Stimulated activated CD4-positive, alpha-beta T cell treated with anti-CD3 and anti-CD28 coated beads, Interleukin-12 subunit alpha, Interleukin-12 subunit beta, amount 100 ng/mL, for 24 hours (primary cell): ENCODE data around the gene HABP2.

ENCODE experiments used
- DNase-seq, 2 experiments: peaks; one replicate each; pipeline ENCODE4 v3.0.0-alpha.2; 2020; ENCODE audit warnings: low read depth in 2 of 2

Gene HABP2

DNA sequence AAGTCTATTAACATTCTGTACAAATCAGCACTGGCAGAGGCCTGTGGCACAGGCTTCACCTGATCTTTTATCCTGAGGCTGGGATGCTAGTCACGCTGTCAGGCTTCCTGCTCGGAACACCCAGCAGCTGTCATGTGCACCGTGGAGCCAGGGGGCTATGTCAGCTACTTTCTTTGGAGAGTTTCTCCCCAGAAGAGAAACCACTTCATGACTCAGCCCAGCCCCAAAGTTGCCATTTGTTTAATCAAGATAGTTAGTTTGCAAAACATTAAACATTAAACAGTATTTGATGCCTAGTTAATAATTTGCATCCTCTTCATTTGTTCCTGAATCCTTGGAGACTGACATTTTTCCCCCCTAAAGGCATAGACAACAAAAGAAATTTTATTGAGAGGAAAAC lies at the start of gene HABP2:
TSS of gene HABP2 (plus strand) at position 353 of the 400 bp plus-strand sequence. CDS start 69 bp downstream, outside the sequence.
- no peak for DNase-seq

DNA sequence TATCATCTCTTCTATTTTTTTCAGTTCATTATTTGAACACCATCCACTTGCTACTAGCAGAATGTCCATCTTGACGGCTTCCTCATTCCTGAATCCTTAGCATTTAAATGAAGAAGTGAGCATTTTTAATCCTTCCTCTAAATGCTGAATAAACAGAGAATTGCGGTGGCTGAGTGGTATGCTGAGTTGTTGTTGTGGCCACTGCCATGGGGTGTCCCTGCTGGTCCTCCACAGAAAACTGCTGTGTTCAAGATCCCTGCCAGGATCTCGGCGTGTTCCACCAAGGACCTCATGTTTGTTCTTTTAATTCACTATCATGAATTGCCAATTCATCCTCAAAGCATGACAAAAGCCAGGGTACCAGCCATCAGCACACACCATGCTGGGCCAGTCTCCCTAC lies 48.9 kb upstream of the HABP2 start:
- DNase-seq, result no peak

DNA sequence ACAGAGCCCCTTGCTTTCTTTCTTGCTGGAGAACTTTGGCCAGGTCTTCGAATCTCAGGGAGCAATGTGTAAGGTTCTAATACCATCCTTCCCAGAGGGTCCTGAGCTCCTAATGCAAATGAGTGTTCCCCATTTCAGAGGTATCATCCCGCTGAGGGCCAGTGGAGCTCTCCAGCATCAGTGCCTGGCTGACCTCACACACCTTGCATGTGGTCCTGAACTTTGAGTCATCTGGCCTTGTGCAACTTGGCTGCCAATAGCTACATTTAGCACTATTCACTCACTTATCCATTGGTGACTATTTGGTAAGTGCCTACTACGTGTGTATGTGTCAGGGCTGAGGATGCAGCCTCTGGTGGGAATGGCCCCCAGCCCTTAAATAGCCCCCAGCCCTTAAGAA lies 48.4 kb upstream of the HABP2 start:
- DNase-seq, result no peak

DNA sequence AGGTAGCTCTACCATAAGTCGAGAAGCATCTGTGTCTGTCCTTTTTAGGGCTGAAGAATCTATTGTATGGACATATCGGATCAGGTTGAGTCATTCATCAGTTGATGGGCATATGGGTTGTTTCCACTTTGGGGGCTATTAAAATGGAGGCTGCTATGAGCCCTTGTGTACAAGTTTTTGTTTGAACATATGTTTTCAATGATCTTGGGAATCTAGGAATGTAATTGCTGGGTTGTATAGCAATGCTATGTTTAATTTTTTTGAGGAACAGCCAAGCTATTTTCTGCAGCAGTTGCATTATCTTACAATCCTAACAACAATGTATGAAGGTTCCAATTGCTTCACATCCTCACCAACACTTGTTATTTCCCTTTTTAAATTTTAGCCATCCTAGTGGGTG lies 46.4 kb upstream of the HABP2 start:
- no peak for DNase-seq

DNA sequence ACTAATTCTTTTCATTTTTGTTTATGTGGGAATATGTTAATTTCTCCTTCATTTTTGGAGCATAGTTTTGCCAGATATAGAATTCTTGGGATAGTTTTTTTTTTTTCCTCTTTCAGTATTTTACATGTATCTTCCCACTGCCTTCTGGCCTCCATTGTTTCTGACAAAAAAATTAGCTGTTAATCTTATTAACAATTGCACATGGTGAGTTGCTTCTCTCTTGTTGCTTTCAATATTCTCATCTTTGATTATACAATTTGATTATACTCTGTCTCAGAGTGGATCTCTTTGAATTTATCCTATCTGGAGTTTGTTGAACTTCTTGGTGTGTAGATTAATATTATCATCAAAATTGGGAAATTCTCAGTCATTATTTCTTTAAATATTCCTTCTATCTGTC lies 41.4 kb upstream of the HABP2 start:
- no peak for DNase-seq

DNA sequence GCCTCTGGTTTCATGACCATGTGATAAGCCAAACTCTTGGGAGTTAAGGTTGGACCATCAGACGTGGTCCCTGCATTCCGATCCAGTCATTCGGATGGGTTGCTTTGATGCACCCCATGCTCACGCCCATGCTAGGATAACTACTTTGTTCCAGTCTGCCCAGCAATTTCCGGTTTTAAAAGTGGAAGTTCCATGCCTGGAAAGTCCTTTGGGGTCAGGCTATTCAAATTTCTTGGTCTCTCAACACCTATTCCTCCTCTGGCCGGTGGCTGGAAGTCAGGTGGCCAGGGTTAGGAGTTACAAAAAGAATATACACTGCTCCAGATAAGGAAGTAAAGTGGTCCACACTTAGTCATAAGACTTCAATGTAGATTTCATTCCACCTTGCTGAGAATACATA lies 37.7 kb upstream of the HABP2 start:
- no peak for DNase-seq

DNA sequence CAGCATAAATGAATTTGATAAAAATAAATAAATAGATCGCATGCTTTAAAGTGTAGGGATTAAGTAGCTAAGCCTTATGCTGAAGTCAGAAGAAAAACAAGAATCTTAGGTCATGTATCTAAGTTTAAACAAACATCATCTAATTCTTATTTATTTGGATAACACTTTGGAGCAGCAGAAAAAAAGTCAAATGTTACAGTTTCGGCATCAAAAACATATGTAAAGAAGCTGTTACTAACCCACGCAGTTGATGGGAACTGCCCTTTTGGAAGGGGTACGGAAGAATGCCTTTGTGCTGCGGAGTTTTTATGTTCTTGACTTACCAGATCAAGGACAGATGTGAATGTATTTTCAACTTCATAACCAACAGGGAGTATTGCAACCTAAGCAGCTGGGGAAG lies 37.3 kb upstream of the HABP2 start:
- DNase-seq, result no peak

DNA sequence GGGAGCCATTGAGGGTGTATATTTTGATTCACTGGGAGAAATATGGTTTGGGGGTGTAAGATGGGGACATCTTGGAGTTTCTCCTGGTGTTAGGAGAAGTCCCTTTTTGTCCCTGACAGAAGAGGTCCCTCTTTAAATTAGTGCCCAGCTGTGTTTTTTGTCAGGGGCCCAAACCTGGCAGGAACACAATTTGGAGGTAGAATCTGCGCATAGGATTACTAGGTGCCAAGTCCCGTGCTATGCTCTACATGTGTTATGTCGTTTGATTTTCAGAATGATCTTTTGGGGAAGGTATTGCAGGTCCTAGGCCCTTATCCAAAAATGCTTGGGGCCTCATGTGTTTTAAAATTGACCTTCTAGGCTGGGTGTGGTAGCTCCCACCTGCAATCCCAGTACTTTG lies 36.8 kb upstream of the HABP2 start:
- DNase-seq, result no peak

DNA sequence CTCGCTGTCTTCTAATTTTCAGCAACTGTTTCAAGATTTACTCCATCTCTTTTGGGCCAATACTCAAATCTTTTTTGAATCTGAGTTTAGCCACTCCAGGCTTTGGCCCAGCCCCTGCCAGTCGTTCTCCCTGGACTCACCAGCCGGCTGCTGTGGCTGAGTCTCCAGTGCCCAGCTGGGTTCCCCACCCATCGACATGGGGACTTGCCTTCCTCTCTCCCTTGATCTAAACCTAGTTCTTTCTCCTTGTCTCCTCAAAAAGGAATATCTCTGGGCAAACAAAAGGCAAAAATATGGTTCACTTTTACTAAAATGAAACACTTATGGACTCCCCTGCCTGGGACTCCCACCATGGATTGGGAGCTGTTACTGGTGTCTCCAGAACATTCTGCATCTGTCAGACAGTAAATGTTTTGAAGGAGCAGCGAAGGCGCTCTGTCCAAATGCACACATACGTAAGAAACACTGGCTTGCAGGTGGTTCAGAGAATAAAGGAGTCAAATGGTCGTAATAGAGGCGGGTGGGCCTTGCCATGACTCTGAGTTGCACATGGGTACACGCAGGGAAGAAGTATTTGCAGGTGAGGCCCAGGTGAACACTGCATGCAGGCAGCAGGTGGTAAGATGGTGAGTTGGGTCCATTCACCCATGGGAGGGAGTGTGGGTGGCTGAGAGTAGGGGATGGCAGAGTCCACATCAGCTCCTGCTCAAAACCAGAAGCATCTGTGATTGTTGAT lies 35.5 kb upstream of the HABP2 start:
- no peak for DNase-seq

DNA sequence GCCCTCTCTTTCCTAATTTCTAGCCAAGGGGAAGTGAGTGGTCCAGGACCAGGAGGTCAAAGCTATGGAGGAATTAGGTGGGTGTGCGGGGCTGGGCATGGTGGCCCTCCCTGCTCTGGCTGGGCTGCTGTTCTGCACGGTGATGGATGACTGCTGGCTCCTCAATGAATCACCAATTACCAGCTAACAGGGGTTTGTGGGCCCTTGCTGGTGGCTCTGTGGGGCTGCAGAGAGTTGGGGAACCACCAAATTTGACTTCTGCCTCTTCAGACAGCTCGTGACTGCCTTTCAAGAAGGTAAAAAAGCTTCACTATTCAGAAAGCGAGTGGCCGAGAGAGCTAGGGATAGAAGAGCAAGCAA lies 35.0 kb upstream of the HABP2 start:
- DNase-seq, result no peak

DNA sequence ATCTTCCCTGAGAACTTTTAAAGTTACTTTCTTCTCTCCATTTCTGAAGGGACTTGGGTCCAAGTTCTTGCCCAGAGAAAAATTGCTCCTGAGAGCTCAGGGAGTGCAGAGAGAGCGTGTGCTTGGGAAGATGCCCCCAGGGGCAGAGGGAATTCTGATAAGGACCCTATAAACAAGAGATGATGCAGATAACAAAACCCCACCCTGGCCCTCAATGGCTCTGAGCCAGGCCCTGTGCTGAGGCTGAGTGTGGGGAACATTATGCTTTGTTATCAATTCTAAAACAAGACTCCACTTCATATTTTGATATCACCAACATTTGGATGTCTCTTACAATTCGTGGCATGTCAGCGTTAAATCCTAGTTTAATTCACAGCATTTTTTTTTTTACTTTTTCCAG lies 34.4 kb upstream of the HABP2 start:
- no peak for DNase-seq

DNA sequence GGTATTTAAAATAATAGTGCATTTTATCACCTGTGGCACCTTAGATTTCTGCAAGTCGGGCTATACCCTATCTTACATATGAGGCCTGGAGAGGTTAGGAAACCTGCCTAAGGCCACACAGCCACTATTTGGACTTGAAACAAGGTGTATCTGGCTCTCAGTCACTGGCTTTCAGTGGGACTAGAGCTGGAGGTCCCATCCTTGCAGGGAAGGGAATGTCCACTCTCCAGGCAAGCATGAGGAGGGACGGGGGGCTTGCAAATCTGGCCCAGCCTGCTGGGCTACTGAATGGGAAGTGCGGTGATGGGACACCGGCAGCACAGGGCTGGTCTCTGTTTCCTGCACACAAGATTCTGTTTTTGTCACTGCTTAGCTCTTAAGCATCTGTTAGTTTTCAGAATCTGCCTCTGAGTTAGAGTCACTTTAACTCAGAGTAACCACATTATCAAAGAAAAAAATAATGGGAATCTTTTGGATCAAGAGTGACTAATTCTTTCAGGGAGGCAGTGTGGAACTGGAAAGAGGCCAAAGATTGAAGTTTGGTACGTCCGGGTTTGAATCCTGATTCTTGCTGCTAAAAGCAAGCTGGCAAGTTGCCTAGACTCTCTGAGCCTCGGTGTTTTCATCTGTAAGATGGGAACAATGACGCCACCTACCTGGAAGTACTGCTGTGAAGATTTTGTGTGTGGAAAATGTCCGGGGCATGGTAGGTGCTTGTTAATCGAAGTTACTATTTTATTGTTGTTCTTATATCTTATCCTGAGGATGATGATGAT lies 33.8 kb upstream of the HABP2 start:
- no peak for DNase-seq

DNA sequence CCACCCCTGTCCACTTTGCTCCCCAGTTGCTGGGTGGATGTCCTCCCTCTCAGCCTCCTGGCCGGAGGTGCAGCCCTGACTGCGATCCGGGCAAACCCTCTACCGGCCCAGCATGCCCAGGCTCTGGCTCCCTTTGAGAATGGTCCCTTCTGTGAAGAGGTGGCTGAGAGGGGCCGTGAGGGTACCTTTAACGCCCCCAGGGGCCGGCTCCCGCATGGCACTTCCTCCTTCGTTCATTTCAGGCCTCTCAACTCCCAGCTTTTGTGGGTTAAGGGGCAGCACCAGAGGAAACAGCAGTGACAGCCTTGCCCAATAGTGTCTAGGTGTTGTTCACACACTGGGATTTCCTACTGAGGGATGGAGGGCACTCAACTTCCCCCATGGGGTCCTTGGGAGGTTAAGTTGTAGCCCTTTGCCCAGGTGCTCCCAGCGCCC lies 33.2 kb upstream of the HABP2 start:
- no peak for DNase-seq

DNA sequence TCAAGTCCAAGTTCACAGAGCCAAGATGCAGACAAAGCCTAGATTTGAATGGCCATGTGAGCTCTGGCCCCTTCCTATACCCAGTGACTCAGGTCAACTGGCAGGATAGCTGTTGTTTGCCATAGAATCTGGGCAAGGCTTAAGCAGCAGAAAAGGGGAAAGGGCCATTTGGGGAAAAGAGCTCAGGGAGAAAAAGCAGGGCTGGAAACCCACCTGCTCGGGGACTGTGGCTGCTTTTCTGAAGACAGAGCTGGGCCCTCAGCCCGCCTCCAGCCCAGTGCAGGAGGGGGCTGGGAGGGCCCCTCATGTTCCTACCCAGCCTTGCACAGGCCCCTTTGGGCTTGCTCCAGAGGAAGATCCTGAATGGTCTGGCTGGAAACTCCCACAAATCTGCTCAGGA lies 32.6 kb upstream of the HABP2 start:
- DNase-seq, result no peak

DNA sequence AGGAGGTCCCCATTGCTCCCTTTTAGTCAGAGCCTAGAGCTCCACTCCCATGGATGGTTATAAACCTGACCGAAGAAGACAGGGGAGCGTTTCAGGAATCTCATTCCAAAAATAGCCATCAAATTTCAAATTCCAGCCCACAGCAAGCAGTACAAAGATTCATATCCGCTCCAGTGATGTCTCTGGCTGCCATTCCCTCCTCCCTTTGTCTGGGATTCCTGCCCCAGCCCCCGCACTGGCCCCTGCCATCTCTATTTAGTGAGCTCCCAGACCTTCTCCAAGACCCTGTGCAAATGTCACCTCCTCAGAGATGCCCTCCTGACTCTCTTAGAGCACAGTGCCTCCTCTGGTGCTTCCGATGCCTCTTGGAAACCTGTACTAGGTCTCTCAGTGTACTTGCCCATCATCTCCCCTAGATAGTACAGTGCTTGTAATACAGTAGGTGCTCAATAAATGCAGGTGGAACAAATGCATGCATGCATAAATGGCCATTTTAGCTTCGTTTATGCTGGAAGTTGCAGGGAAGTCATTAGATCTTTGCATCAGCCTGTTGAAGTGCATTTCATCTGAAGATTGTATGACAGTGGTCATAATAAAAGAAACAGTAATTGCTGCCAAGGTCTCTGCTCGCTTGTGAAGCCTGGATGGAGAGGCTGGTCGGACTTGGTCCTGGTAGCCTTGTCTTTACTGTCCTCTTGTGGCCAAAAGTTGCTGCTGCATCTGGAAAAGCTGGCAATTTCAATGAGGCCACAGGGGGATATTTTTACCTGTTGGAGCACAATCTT lies 32.0 kb upstream of the HABP2 start:
- DNase-seq, result peak in 1 of 2 experiments; percentile 17

DNA sequence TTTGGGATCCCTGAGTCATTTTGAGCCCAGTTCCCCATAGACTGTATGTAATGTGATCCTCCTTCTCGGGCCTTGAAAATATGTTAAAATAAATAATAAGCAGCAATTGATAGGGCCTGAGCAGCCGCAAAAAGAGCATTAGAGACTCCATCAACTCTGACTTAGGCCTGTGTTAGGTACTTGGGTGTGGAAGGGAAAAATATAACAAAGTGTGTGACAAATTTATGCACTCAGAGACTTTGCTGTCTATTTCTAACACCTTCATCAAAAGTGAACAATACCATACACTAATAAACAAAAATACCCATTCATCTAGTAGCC lies 31.4 kb upstream of the HABP2 start:
- no peak for DNase-seq

DNA sequence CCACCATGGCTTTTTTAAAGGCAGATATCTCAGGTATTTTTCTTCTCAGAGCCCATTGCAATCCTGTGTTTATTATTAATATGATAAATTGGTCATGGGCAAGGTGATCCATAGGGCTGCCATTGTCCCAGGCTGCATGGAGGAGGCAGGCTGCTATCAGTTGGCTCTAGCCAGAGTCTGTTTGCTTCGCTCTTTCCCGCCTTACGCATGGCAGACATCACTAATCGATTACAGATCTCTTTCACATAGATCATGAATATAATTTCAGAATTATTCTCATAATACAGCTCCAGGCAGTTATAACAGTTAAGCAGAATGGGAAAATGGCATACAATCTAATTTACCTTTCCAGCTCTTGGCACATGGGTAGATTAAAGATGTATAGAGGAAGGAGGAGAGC lies 30.4 kb upstream of the HABP2 start:
- DNase-seq, result no peak

DNA sequence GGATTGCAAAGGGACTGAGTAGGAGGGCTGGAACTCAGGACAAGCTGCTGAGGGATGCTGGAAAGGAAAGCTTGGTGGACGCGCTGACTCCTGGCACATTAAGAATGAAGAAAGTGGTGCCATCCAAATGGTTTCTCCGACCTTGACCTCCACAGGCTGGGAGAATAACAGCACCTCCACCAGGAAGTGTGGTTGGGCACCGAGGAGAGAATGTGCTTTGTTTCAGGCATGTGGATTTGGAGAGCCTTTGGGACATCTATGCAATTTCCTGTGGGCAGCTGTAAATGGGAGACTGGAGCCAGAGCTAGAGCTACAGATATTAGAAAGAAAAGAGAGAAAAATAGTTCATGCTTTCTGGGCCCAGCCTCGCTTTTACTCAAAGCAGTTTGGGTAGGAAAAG lies 29.8 kb upstream of the HABP2 start:
- DNase-seq, result no peak

DNA sequence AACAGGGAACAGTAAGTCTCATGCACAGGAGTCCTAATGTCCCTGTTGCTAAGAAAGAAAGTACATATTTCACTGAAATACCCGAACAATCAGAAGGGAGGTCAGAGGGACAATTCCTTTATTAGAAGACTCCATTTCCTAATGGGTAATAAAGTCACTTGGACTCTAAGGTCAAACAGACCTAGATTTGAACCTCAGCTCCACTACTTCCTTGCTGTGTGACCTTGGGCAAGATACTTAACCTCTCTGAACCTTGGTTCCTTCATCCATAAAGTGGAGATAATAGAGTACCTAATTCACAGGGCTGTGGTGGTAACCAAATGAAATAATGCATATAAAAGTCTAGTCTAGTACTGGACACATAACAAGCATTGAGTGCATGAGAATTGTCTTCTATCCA lies 29.2 kb upstream of the HABP2 start:
- DNase-seq, result no peak

DNA sequence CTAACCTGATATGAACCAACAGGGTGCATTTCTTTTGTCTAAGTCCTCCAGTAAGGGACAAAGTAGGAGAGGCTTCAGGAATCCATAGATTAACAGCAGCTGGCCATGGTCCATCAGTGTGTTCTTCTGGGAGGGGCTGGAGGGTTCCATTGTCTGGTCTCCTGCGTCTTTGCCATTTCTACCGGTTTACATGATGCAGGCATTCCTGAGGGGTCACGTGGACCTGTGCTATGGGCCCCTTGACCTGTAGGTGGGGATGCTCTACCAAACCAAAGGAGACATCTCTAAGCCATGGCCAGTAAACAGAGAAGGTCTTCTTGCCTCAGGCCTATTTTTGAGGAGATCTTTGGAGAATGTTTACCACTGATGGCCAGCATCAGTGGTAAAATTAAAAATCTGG lies 28.7 kb upstream of the HABP2 start:
- no peak for DNase-seq

DNA sequence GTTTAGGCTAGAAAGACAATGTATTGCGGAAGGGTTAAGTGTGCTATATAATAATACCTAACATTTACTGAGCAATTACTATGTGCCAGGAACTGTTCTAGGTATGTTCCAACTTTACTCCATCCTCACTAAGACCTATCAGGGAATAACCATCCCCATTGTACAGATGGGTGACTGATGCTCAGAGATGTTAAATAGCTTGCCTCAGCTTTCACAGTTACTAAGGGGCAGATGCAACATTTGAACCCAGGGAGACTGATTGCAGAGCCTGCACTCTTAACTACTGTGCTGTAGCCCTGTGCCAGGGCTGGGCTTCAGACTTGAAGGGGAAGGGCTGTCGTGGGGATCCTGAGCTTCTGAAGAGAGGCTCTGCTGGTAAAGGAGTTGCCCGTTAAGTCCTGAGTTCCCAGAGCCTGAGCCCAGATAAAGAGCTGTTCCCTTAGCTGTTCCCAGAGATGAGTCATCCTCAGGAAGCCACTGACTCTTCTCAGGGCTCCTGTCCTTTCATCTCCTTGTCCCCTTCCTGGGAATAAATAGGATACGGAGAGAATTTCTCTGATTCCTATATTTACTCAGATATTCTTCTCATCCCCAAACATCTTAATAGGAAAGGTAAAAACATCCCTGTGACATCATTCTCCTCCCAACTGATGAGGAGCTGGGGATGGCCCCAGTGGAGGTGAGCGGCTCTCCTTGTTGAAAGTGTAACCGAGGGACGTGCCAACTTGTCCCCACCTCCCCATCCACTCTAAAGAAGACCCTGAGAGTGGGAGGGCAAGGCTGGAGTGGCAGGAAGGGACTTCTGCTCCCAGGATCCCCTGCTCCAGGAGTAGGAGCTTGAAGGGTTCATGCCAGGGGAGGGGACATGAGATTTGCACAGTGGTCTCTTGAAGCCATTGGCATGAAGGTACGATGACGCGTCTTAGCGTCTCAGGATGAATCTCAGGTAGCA lies 28.0 kb upstream of the HABP2 start:
- no peak for DNase-seq

DNA sequence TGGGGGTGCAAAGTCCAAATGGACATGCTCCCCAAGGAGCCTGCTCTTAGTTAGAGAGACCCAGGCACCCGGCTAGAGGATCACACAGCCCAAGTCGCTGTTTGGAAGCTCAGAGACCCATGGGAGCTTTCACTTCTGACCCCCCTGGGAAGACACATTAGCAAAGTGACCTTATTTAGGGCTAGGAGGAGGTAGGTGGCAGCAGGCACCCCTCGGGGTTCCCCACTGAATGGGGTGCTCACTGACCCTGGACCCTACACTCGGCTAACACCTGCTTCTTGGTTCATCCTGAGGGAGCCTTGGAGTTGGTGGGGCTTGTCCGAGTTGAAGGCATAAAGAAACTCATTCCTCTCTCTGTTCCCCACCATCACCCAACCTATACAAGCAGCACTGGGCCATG lies 27.1 kb upstream of the HABP2 start:
- DNase-seq, result no peak
